ENCODE data around the gene CLCN6. TPM values are rescaled to one million over a fixed set of nuclear protein-coding genes. Genes with fewer than 3 reads are reported as not detected.

Gene CLCN6
- total RNA-seq, 1 experiment from 2014 or later, result 6.1 TPM

GRCh38 chr1:11772458-11772857, 33.5 kb upstream of the CLCN6 start:
- no peaks in the 10 kb centered on the region for H3K36me3 ChIP-seq (ENCODE audit: low read depth, low read length)
- CTCF ChIA-PET, result no interaction called here
- H3K27ac ChIP-seq (ENCODE audit: low read length), result no peak overlapping the region
- H3K27me3 ChIP-seq (ENCODE audit: low read length), result no peaks in the 10 kb centered on the region
- H3K9me2 ChIP-seq (replicated peaks; ENCODE audit: low read length), result no peaks in the 10 kb centered on the region
- H3K4me1 ChIP-seq (ENCODE audit: insufficient read depth, low read length), result no peaks in the 10 kb centered on the region
- intact Hi-C loops (cut with micrococcal nuclease), result no loop called here
- H3K9me3 ChIP-seq (ENCODE audit: low read length), result no peaks in the 10 kb centered on the region
- H4K20me1 ChIP-seq (ENCODE audit: low read length), result no peaks in the 10 kb centered on the region
- H3K79me2 ChIP-seq (ENCODE audit: low read length), result no peaks in the 10 kb centered on the region
- no peak overlapping the region for H3K4me2 ChIP-seq (ENCODE audit: low read length)
- no peak overlapping the region for H3K9ac ChIP-seq (ENCODE audit: low read length)
- DNase-seq (no peak), ATAC-seq (no peak)
- no peak overlapping the region for H2AFZ ChIP-seq (ENCODE audit: low read length)
- TF ChIP-seq EZH2phosphoT487 (IDR thresholded peaks at IDR 0.05; ENCODE audit: borderline replicate concordance, low read length) (no peak), EZH2 (IDR thresholded peaks at IDR 0.05; ENCODE audit: low read length, unreplicated experiment) (no peak), CTCF (conservative IDR thresholded peaks at IDR 0.05; ENCODE audit: low read depth, low read length) (no peak)
- H3K4me3 ChIP-seq (ENCODE audit: low read length), result no peak overlapping the region
- H3F3A ChIP-seq (ENCODE audit: low read length, unreplicated experiment), result no peaks in the 10 kb centered on the region
- BruUV-seq (replicated peaks), result no TSS peak
- POLR2A ChIA-PET (ENCODE audit: unreplicated experiment), result no interaction called here

- Histone ChIP-seq H4K20me1 (ENCODE audit: low read length) (no peaks in the 10 kb centered on the region), H3K4me3 (ENCODE audit: low read length) (no peak overlapping the region), H3K9me3 (ENCODE audit: low read length) (no peaks in the 10 kb centered on the region), H3F3A (ENCODE audit: low read length, unreplicated experiment) (no peaks in the 10 kb centered on the region), H3K79me2 (ENCODE audit: low read length) (no peaks in the 10 kb centered on the region), H3K27ac (ENCODE audit: low read length) (no peak overlapping the region), H3K27me3 (ENCODE audit: low read length) (no peaks in the 10 kb centered on the region), H2AFZ (ENCODE audit: low read length) (no peak overlapping the region), H3K9me2 (replicated peaks; ENCODE audit: low read length) (no peaks in the 10 kb centered on the region), H3K4me2 (ENCODE audit: low read length) (no peak overlapping the region), H3K36me3 (ENCODE audit: low read depth, low read length) (no peaks in the 10 kb centered on the region), H3K4me1 (ENCODE audit: insufficient read depth, low read length) (no peaks in the 10 kb centered on the region), H3K9ac (ENCODE audit: low read length) (no peak overlapping the region)
- ChIA-PET POLR2A (ENCODE audit: unreplicated experiment) (no interaction called here), CTCF (no interaction called here)
- intact Hi-C loops (cut with micrococcal nuclease), result no loop called here
- TF ChIP-seq EZH2phosphoT487 (IDR thresholded peaks at IDR 0.05; ENCODE audit: borderline replicate concordance, low read length) (no peak), CTCF (conservative IDR thresholded peaks at IDR 0.05; ENCODE audit: low read depth, low read length) (no peak), EZH2 (IDR thresholded peaks at IDR 0.05; ENCODE audit: low read length, unreplicated experiment) (no peak)
- DNase-seq (no peak), ATAC-seq (no peak)
- BruUV-seq (replicated peaks), result no TSS peak
Observed at GRCh38 chr1:11774753-11775152, 31.2 kb upstream of the CLCN6 start.

GRCh38 chr1:11777658-11778322, 28.2 kb upstream of the CLCN6 start:
- Histone ChIP-seq H3K9me2 (replicated peaks; ENCODE audit: low read length) (no peaks in the 10 kb centered on the region), H3K4me2 (ENCODE audit: low read length) (no peak overlapping the region), H2AFZ (ENCODE audit: low read length) (no peak overlapping the region), H3K27ac (ENCODE audit: low read length) (no peak overlapping the region), H4K20me1 (ENCODE audit: low read length) (no peaks in the 10 kb centered on the region), H3F3A (ENCODE audit: low read length, unreplicated experiment) (no peaks in the 10 kb centered on the region), H3K4me1 (ENCODE audit: insufficient read depth, low read length) (no peaks in the 10 kb centered on the region), H3K9ac (ENCODE audit: low read length) (no peak overlapping the region), H3K36me3 (ENCODE audit: low read depth, low read length) (no peaks in the 10 kb centered on the region), H3K9me3 (ENCODE audit: low read length) (no peaks in the 10 kb centered on the region), H3K4me3 (ENCODE audit: low read length) (no peak overlapping the region), H3K79me2 (ENCODE audit: low read length) (no peaks in the 10 kb centered on the region), H3K27me3 (ENCODE audit: low read length) (no peaks in the 10 kb centered on the region)
- no peak for DNase-seq
- no peak for ATAC-seq
- TF ChIP-seq EZH2 (IDR thresholded peaks at IDR 0.05; ENCODE audit: low read length, unreplicated experiment) (no peak), CTCF (conservative IDR thresholded peaks at IDR 0.05; ENCODE audit: low read depth, low read length) (no peak), EZH2phosphoT487 (IDR thresholded peaks at IDR 0.05; ENCODE audit: borderline replicate concordance, low read length) (no peak)
- intact Hi-C loops (cut with micrococcal nuclease), result no loop called here
- BruUV-seq (replicated peaks), result no TSS peak
- ChIA-PET CTCF (no interaction called here), POLR2A (ENCODE audit: unreplicated experiment) (interaction anchor here (0.6 kb wide), 1 partner anchor 678 kb away, joined by 3 read pairs; the partner anchor contains the start of gene EXOSC10)

Data from PC-3 (cell line).